ENCODE data around the gene MYL9. TPM values are rescaled to one million over a fixed set of nuclear protein-coding genes. Genes with fewer than 3 reads are reported as not detected.

The MYL9 gene
- total and polyA plus RNA-seq, 2 donors (not counting 1 experiment from before 2014, with no cell fraction given): 25.4 to 457 TPM

DNA sequence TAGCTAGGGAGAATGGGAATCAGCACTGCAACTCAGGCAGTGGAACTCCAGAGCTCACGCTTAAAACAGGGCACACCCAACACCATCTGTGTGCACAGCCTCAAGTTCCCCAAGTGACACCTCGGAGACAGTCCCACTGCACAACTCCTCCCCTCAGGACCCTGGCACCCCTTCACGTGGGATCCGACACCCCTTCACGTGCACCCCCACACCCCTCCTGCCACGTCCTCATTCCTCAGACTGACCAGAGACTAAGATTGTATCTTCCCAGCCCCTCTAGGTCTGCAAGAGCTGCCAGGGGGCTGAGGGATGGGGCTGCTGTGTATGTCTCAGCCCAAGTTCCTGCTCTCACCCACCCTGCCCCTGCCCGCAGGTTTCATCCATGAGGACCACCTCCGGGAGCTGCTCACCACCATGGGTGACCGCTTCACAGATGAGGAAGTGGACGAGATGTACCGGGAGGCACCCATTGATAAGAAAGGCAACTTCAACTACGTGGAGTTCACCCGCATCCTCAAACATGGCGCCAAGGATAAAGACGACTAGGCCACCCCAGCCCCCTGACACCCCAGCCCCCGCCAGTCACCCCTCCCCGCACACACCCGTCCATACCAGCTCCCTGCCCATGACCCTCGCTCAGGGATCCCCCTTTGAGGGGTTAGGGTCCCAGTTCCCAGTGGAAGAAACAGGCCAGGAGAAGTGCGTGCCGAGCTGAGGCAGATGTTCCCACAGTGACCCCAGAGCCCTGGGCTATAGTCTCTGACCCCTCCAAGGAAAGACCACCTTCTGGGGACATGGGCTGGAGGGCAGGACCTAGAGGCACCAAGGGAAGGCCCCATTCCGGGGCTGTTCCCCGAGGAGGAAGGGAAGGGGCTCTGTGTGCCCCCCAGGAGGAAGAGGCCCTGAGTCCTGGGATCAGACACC, 7.6 kb downstream of the MYL9 start:
- Histone ChIP-seq H3K79me2 (ENCODE audit: control insufficient read depth, insufficient read depth, low read length) (peaks cover 12% of the 10 kb centered on the region), H3K27me3 (ENCODE audit: control insufficient read depth, insufficient read depth, low read length) (no peaks in the 10 kb centered on the region), H3K9me3 (ENCODE audit: control insufficient read depth, insufficient read depth, low read depth, low read length) (no peaks in the 10 kb centered on the region), H3K4me2 (ENCODE audit: extremely low read depth, insufficient read depth, low read length) (no peak overlapping the region), H3K27ac (ENCODE audit: insufficient read depth, low read length) (no peak overlapping the region), H3K9ac (ENCODE audit: insufficient read depth, low read length) (no peak overlapping the region), H3K4me1 (ENCODE audit: control insufficient read depth, extremely low read depth, insufficient read depth, low read length) (peaks cover 10% of the 10 kb centered on the region), H3K4me3 (replicated peaks in 1 of 4; ENCODE audit: control extremely low read depth in 1 of 4, insufficient read depth in 1 of 4, low read depth in 3 of 4, low read length in 4 of 4) (no peak overlapping the region), H4K20me1 (ENCODE audit: control insufficient read depth, extremely low read depth, insufficient read depth, low read length) (no peaks in the 10 kb centered on the region), H3K36me3 (ENCODE audit: control insufficient read depth, insufficient read depth, low read length) (peaks cover 27% of the 10 kb centered on the region), H2AFZ (ENCODE audit: low read length) (no peak overlapping the region)
- no peak for DNase-seq (ENCODE audit: low read depth in 2 of 2)
- TF ChIP-seq, protein P1, sequence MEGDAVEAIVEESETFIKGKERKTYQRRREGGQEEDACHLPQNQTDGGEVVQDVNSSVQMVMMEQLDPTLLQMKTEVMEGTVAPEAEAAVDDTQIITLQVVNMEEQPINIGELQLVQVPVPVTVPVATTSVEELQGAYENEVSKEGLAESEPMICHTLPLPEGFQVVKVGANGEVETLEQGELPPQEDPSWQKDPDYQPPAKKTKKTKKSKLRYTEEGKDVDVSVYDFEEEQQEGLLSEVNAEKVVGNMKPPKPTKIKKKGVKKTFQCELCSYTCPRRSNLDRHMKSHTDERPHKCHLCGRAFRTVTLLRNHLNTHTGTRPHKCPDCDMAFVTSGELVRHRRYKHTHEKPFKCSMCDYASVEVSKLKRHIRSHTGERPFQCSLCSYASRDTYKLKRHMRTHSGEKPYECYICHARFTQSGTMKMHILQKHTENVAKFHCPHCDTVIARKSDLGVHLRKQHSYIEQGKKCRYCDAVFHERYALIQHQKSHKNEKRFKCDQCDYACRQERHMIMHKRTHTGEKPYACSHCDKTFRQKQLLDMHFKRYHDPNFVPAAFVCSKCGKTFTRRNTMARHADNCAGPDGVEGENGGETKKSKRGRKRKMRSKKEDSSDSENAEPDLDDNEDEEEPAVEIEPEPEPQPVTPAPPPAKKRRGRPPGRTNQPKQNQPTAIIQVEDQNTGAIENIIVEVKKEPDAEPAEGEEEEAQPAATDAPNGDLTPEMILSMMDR (conservative IDR thresholded peaks at IDR 0.05 in 1 of 2, IDR thresholded peaks at IDR 0.05 in 1 of 2; ENCODE audit: low read depth in 1 of 2, low read length in 2 of 2): no peak
- TF ChIP-seq EZH2 (IDR thresholded peaks at IDR 0.05; ENCODE audit: low read length, missing control alignments): no peak

DNA sequence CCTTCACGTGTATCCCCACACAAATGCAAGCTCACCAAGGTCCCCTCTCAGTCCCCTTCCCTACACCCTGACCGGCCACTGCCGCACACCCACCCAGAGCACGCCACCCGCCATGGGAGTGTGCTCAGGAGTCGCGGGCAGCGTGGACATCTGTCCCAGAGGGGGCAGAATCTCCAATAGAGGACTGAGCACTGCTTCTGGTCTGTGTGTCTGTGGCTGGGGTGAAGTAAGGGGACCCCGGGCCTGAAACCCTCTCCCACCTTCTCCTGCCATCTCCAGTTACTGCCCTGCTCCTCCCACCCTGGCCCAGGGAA, 8.3 kb downstream of the MYL9 start:
- Histone ChIP-seq H2AFZ (ENCODE audit: low read length) (no peak overlapping the region), H3K79me2 (ENCODE audit: control insufficient read depth, insufficient read depth, low read length) (peaks cover 7% of the 10 kb centered on the region), H3K36me3 (ENCODE audit: control insufficient read depth, insufficient read depth, low read length) (peaks cover 27% of the 10 kb centered on the region), H3K27me3 (ENCODE audit: control insufficient read depth, insufficient read depth, low read length) (no peaks in the 10 kb centered on the region), H3K4me1 (ENCODE audit: control insufficient read depth, extremely low read depth, insufficient read depth, low read length) (peaks cover 4% of the 10 kb centered on the region), H3K4me2 (ENCODE audit: extremely low read depth, insufficient read depth, low read length) (no peak overlapping the region), H3K4me3 (replicated peaks in 1 of 4; ENCODE audit: control extremely low read depth in 1 of 4, insufficient read depth in 1 of 4, low read depth in 3 of 4, low read length in 4 of 4) (no peak overlapping the region), H3K9me3 (ENCODE audit: control insufficient read depth, insufficient read depth, low read depth, low read length) (no peaks in the 10 kb centered on the region), H3K27ac (ENCODE audit: insufficient read depth, low read length) (no peak overlapping the region), H4K20me1 (ENCODE audit: control insufficient read depth, extremely low read depth, insufficient read depth, low read length) (no peaks in the 10 kb centered on the region), H3K9ac (ENCODE audit: insufficient read depth, low read length) (no peak overlapping the region)
- no peak for TF ChIP-seq EZH2 (IDR thresholded peaks at IDR 0.05; ENCODE audit: low read length, missing control alignments)
- TF ChIP-seq, protein P1 (conservative IDR thresholded peaks at IDR 0.05 in 1 of 2, IDR thresholded peaks at IDR 0.05 in 1 of 2; ENCODE audit: low read depth in 1 of 2, low read length in 2 of 2): no peak
- DNase-seq (ENCODE audit: low read depth in 2 of 2): no peak

DNA sequence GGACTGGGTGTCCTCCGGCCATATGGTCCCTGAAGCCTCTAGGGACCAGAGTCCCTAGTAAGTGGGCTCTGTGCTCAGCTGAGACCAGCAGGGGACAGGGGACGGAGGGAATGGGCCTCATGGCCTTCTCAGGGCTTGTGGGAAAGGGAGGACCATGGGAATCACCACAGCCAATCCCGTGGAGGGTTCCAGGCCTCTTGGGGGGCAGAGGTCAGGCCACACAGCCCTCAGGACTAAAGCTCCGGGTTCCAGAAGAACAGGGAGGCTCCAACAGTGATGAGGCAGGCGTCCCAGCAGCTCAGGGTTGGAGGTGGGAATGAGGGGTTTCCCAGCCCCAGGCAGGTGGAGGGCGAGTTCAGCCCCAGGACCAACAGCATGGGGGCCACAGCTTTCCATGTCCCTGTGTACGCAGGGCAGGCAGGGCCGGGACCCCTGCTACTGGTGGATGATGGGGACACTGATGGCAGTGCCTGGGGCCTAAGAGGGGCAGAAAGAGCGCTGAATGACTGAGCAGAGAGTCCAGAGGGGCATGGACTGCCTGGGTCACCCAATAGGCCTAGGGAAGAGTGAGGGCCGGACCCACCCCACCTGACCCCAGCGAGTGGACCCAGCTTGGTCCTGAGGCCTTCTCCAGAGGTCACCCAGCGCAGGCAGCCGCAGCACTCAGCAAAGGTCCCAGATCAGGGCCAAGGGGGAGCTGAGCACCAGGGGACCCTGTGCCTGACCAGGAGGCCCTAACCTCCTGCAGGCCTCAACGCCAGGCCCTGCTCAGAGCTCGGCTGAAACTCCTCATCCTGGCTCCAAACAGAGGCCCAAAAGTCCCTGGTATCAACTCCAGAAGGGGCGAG, 8.8 kb downstream of the MYL9 start:
- H3K27me3 ChIP-seq (ENCODE audit: control insufficient read depth, insufficient read depth, low read length): no peaks in the 10 kb centered on the region
- no peak for DNase-seq (ENCODE audit: low read depth in 2 of 2)
- H3K79me2 ChIP-seq (ENCODE audit: control insufficient read depth, insufficient read depth, low read length): peaks cover 2% of the 10 kb centered on the region
- no peak overlapping the region for H2AFZ ChIP-seq (ENCODE audit: low read length)
- H4K20me1 ChIP-seq (ENCODE audit: control insufficient read depth, extremely low read depth, insufficient read depth, low read length): no peaks in the 10 kb centered on the region
- H3K9me3 ChIP-seq (ENCODE audit: control insufficient read depth, insufficient read depth, low read depth, low read length): no peaks in the 10 kb centered on the region
- TF ChIP-seq EZH2 (IDR thresholded peaks at IDR 0.05; ENCODE audit: low read length, missing control alignments): no peak
- TF ChIP-seq, protein P1 (conservative IDR thresholded peaks at IDR 0.05 in 1 of 2, IDR thresholded peaks at IDR 0.05 in 1 of 2; ENCODE audit: low read depth in 1 of 2, low read length in 2 of 2): no peak
- H3K4me2 ChIP-seq (ENCODE audit: extremely low read depth, insufficient read depth, low read length): no peak overlapping the region
- H3K4me1 ChIP-seq (ENCODE audit: control insufficient read depth, extremely low read depth, insufficient read depth, low read length): no peaks in the 10 kb centered on the region
- peaks cover 24% of the 10 kb centered on the region for H3K36me3 ChIP-seq (ENCODE audit: control insufficient read depth, insufficient read depth, low read length)
- H3K27ac ChIP-seq (ENCODE audit: insufficient read depth, low read length): no peak overlapping the region
- no peak overlapping the region for H3K9ac ChIP-seq (ENCODE audit: insufficient read depth, low read length)
- no peak overlapping the region for H3K4me3 ChIP-seq (replicated peaks in 1 of 4; ENCODE audit: control extremely low read depth in 1 of 4, insufficient read depth in 1 of 4, low read depth in 3 of 4, low read length in 4 of 4)

Data from fibroblast of lung (primary cell).